Keratinocyte (primary cell): ENCODE data around the gene TFF3. TPM values are rescaled to one million over a fixed set of nuclear protein-coding genes. Genes with fewer than 3 reads are reported as not detected.

Experiments
- DNase-seq: peaks from one replicate; pipeline ENCODE4 v3.0.0-alpha.2; 2011; ENCODE audit warnings: low read depth, missing footprints, low spot score
- FAIRE-seq: peaks from 2 replicates; lab custom pipeline; 2011; peaks lifted over from hg19 to GRCh38; lab: Jason Lieb, UNC
- H2AFZ ChIP-seq: 2 replicates; pipeline ENCODE4 v1.6.0; 2012; ENCODE audit warnings: low read length, control low read depth, inconsistent platforms; ENCODE audit not compliant: control insufficient read depth
- H3K27ac ChIP-seq: 2 replicates; pipeline ENCODE4 v1.5.1; 2011; ENCODE audit warnings: low read length; ENCODE audit not compliant: control insufficient read depth, insufficient read depth
- H3K27me3 ChIP-seq: 3 replicates; pipeline ENCODE4 v1.6.0; 2011; ENCODE audit warnings: low read length; ENCODE audit not compliant: control insufficient read depth, insufficient read depth; ENCODE audit errors: extremely low read depth
- H3K36me3 ChIP-seq, 2 experiments: 2 replicates in 1 of 2; 3 replicates in 1 of 2; pipeline ENCODE4 v1.5.1; 2011; ENCODE audit warnings: low read length in 2 of 2, mild to moderate bottlenecking in 1 of 2; ENCODE audit not compliant: control insufficient read depth in 2 of 2, insufficient read depth in 2 of 2; ENCODE audit errors: extremely low read depth in 1 of 2
- H3K4me1 ChIP-seq: 3 replicates; pipeline ENCODE4 v1.5.1; 2011; ENCODE audit warnings: low read length; ENCODE audit not compliant: control insufficient read depth, insufficient read depth; ENCODE audit errors: extremely low read depth
- H3K4me2 ChIP-seq: 3 replicates; pipeline ENCODE4 v1.6.0; 2011; ENCODE audit warnings: low read depth, low read length; ENCODE audit not compliant: control insufficient read depth, insufficient read depth; ENCODE audit errors: extremely low read depth
- H3K4me3 ChIP-seq, 3 experiments: fragments of 200-600 bp in 1 of 3; sonication (generic) in 1 of 3; 2 replicates in 2 of 3; 3 replicates in 1 of 3; pipeline ENCODE4 v1.5.1; 2011 to 2016; ENCODE audit warnings: low read length in 3 of 3, mild to moderate bottlenecking in 3 of 3, control low read depth in 2 of 3, inconsistent platforms in 1 of 3, low read depth in 1 of 3, mixed read lengths in 1 of 3, mixed run types in 1 of 3, moderate library complexity in 1 of 3; ENCODE audit not compliant: control insufficient read depth in 2 of 3, insufficient read depth in 2 of 3; ENCODE audit errors: extremely low read depth in 1 of 3
- H3K79me2 ChIP-seq: 2 replicates; pipeline ENCODE4 v1.6.0; 2012; ENCODE audit warnings: low read length; ENCODE audit not compliant: control insufficient read depth, insufficient read depth
- H3K9ac ChIP-seq: 3 replicates; pipeline ENCODE4 v1.6.0; 2011; ENCODE audit warnings: low read length; ENCODE audit not compliant: control insufficient read depth, insufficient read depth; ENCODE audit errors: extremely low read depth
- H3K9me1 ChIP-seq: 3 replicates; pipeline ENCODE4 v1.6.0; 2011; ENCODE audit warnings: low read length; ENCODE audit not compliant: control insufficient read depth, insufficient read depth; ENCODE audit errors: extremely low read depth
- H3K9me3 ChIP-seq: 2 replicates; pipeline ENCODE4 v1.5.1; 2012; ENCODE audit warnings: low read depth, low read length; ENCODE audit not compliant: control insufficient read depth
- H4K20me1 ChIP-seq: 3 replicates; pipeline ENCODE4 v1.6.0; 2011; ENCODE audit warnings: low read length; ENCODE audit not compliant: control insufficient read depth, insufficient read depth; ENCODE audit errors: extremely low read depth
- EZH2 ChIP-seq: IDR thresholded peaks from one replicate; pipeline ENCODE4 v1.6.1; 2012; ENCODE audit warnings: inconsistent platforms, mild to moderate bottlenecking, low read length, moderate library complexity
- dilution Hi-C: fragments of 300-500 bp; cut with MboI; formaldehyde crosslinking; loops from one replicate; pipeline ENCODE4 v1.7.0; 2020; ENCODE audit warnings: low sequenced_read_pairs; ENCODE audit not compliant: extremely low pct_ligation_motif_present
- polyA plus RNA-seq, 5 experiments: library from polyadenylated mRNA; depleted of rRNA in 3 of 5; stranded (reverse) in 3 of 5; stranded (forward) in 1 of 5; unstranded in 1 of 5; fragments of >200 nt; gene quantifications; 1 replicate in 1 of 5; 2 replicates in 3 of 5; 3 replicates in 1 of 5; pipeline versions ENCODE4 v1.2.1 to v1.2.3, GENCODE V29; 2011 to 2012; ENCODE audit warnings: missing spikeins in 2 of 5, low read depth in 1 of 5, low replicate concordance in 1 of 5
- TF ChIP-seq, protein P1 (sequence below), 3 experiments: IDR thresholded peaks in 1 of 3; conservative IDR thresholded peaks in 1 of 3; optimal IDR thresholded peaks in 1 of 3; 2 replicates in 2 of 3; 3 replicates in 1 of 3; pipeline versions ENCODE3 to v1.5.1; 2011; ENCODE audit warnings: low read length in 3 of 3, mild to moderate bottlenecking in 3 of 3, moderate library complexity in 2 of 3, control low read depth in 1 of 3, inconsistent platforms in 1 of 3; ENCODE audit not compliant: insufficient read depth in 2 of 3; ENCODE audit errors: extremely low read depth in 1 of 3

The TFF3 gene
- polyA plus RNA-seq, 1 donor (not counting 4 experiments of a cell fraction or from before 2014, with no cell fraction given): not detected

DNA sequence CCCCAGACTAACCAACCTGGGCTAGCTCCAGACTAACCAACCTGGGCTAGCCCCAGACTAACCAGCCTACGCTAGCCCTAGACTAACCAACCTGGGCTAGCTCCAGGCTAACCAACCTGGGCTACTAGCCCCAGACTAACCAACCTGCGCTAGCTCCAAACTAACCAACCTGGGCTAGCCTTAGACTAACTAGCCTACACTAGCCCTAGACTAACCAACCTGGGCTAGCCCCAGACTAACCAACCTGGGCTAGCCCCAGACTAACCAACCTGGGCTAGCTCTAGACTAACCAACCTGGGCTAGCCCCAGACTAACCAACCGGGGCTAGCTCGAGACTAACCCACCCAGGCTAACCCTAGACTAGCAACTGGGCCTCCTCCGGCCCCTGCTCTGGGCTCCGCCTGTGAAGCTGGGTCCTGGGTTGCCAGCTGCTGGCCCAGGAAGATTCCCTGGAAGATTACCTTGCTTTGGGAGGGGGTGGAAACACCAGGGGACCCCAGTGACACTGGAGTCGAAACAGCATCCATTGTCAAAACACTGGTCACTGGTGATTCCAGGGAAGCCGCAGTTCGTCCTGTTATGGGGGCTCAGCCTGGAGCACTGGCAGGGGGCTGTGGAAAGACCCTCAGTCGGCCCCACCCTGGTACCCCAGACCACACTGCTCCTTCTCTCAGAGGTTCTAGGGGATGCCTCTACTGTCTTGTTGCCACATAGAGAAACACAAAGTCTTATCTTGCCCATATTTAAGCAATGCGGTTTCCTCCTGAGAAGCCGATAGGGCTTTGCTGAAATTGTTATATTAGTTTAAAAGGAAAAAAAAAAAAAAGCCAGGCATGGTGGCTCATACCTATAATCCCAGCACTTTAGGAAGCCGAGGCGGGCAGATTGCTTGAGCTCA, 34.5 kb upstream of the TFF3 start:
- FAIRE-seq: no peak
- H3K4me1 ChIP-seq: no peaks in the 10 kb centered on the region

DNA sequence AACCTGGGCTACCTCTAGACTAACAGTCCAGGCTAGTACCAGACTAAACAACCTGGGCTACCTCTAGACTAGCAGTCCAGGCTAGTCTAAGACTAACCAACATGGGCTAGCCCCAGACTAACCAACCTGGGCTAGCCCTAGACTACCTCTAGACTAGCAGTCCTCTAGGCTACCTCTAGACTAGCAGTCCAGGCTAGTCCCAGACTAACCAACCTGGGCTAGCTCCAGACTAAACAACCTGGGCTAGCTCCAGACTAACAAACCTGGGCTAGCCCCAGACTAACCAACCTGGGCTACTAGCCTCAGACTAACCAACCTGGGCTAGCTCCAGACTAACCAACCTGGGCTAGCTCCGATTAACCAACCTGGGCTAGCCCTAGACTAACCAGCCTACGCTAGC, 33.6 kb upstream of the TFF3 start:
- H2AFZ ChIP-seq: no peak overlapping the region
- H3K9me1 ChIP-seq: no peaks in the 10 kb centered on the region
- H3K27me3 ChIP-seq: no peaks in the 10 kb centered on the region
- no peaks in the 10 kb centered on the region for H3K9me3 ChIP-seq
- dilution Hi-C loops: loop anchor here (10.0 kb wide), 1 partner anchor 76 kb away; no protein-coding TSS in a partner anchor
- no peaks in the 10 kb centered on the region for H3K79me2 ChIP-seq
- H4K20me1 ChIP-seq: no peaks in the 10 kb centered on the region
- FAIRE-seq: no peak
- no peak overlapping the region for H3K27ac ChIP-seq
- H3K36me3 ChIP-seq: no peaks in the 10 kb centered on the region
- H3K4me2 ChIP-seq: no peak overlapping the region
- no peaks in the 10 kb centered on the region for H3K4me1 ChIP-seq
- no peak overlapping the region for H3K9ac ChIP-seq
- no peak overlapping the region for H3K4me3 ChIP-seq
- TF ChIP-seq EZH2: no peak
- TF ChIP-seq, protein P1, sequence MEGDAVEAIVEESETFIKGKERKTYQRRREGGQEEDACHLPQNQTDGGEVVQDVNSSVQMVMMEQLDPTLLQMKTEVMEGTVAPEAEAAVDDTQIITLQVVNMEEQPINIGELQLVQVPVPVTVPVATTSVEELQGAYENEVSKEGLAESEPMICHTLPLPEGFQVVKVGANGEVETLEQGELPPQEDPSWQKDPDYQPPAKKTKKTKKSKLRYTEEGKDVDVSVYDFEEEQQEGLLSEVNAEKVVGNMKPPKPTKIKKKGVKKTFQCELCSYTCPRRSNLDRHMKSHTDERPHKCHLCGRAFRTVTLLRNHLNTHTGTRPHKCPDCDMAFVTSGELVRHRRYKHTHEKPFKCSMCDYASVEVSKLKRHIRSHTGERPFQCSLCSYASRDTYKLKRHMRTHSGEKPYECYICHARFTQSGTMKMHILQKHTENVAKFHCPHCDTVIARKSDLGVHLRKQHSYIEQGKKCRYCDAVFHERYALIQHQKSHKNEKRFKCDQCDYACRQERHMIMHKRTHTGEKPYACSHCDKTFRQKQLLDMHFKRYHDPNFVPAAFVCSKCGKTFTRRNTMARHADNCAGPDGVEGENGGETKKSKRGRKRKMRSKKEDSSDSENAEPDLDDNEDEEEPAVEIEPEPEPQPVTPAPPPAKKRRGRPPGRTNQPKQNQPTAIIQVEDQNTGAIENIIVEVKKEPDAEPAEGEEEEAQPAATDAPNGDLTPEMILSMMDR (optimal IDR thresholded peaks at IDR 0.05 in 1 of 3, IDR thresholded peaks at IDR 0.05 in 1 of 3, conservative IDR thresholded peaks at IDR 0.05 in 1 of 3; ENCODE audit: extremely low read depth in 1 of 3, insufficient read depth in 2 of 3, low read length in 3 of 3): no peak
- no peak for DNase-seq

More for the DNA sequence above, 34.5 kb upstream of the TFF3 start:
- Histone ChIP-seq H3K9ac (no peak overlapping the region), H3K27ac (no peak overlapping the region), H3K27me3 (no peaks in the 10 kb centered on the region), H4K20me1 (no peaks in the 10 kb centered on the region), H3K4me3 (no peak overlapping the region), H3K4me2 (no peak overlapping the region), H3K9me3 (no peaks in the 10 kb centered on the region), H3K36me3 (no peaks in the 10 kb centered on the region), H3K79me2 (no peaks in the 10 kb centered on the region), H3K9me1 (no peaks in the 10 kb centered on the region), H2AFZ (no peak overlapping the region)
- DNase-seq: no peak
- dilution Hi-C loops: loop anchor here (10.0 kb wide), 1 partner anchor 75 kb away; no protein-coding TSS in a partner anchor
- no peak for TF ChIP-seq EZH2
- TF ChIP-seq, protein P1 (optimal IDR thresholded peaks at IDR 0.05 in 1 of 3, IDR thresholded peaks at IDR 0.05 in 1 of 3, conservative IDR thresholded peaks at IDR 0.05 in 1 of 3; ENCODE audit: extremely low read depth in 1 of 3, insufficient read depth in 2 of 3, low read length in 3 of 3): no peak
